Coronary artery (tissue), 2 donors: Measurements from ENCODE around the gene PLPP4.

Source experiments
- DNase-seq: peaks from one replicate; pipeline ENCODE4 v3.0.0-alpha.2; 2017; ENCODE audit warnings: low spot score
- H3K27ac ChIP-seq, 2 donors: fragments of 200-600 bp; sonication (generic); one replicate each; pipeline ENCODE4 v1.5.1; 2016 to 2019
- H3K4me3 ChIP-seq: fragments of 200-600 bp; sonication (generic); 2 replicates; pipeline ENCODE4 v1.5.1; 2016; ENCODE audit warnings: mild to moderate bottlenecking, moderate library complexity
- TF ChIP-seq, protein P1 (sequence below): fragments of 200-600 bp; sonication (generic); IDR thresholded peaks from one replicate; pipeline ENCODE4 v1.5.1; 2019; ENCODE audit warnings: antibody characterized with exemption

Gene PLPP4

DNA sequence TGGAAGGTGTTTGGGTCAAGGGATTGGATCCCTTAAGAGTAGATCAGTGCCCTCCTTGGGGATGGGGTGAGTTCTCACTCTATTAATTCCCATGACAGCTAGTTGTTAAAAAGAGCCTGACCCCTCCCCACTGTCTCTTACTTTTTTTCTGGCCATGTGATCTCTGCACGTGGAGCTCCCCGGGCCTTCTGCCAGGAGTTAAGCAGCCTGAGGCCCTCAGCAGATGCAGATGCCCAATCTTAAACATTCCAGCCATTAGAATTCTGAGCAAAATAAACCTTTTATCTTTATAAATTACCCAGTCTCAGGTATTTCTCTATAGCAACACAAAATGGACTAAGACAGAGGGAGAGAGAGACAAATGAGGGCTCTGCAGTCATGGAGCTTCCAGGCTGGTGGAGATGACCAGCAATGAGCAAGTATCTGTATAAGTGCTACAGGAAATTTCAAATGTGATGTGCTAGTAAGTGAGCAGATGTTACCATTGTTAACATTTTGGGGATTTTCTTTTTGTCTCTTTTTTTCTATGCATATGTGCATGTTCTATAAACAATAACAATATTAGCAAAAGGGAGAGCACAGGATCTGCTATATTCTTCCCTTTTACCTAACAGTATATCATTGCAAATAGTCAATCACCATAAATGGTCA lies 26.7 kb downstream of the PLPP4 start:
- H3K4me3 ChIP-seq = no peak overlapping the region
- TF ChIP-seq, protein P1, sequence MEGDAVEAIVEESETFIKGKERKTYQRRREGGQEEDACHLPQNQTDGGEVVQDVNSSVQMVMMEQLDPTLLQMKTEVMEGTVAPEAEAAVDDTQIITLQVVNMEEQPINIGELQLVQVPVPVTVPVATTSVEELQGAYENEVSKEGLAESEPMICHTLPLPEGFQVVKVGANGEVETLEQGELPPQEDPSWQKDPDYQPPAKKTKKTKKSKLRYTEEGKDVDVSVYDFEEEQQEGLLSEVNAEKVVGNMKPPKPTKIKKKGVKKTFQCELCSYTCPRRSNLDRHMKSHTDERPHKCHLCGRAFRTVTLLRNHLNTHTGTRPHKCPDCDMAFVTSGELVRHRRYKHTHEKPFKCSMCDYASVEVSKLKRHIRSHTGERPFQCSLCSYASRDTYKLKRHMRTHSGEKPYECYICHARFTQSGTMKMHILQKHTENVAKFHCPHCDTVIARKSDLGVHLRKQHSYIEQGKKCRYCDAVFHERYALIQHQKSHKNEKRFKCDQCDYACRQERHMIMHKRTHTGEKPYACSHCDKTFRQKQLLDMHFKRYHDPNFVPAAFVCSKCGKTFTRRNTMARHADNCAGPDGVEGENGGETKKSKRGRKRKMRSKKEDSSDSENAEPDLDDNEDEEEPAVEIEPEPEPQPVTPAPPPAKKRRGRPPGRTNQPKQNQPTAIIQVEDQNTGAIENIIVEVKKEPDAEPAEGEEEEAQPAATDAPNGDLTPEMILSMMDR = no peak
- H3K27ac ChIP-seq = no peak overlapping the region
- no peak for DNase-seq

DNA sequence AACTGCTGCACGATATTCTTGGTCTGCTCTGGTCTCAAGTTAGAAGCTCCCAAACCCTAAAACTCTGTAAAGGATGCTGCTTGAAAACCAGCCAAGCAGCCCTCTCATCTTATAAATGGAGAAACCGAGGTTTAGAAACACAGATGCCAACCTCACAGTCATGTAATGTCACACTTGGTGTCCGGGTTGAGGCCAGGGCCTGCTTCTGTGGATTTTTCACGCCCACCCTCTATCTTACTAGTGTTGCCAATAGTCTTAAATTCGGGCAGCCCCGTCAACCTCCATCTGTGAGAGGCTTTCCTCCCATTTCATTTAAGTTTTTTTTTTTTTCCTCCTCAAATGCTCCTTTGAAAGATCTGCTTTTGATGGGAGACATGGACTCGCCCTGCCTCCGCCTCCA lies 28.9 kb downstream of the PLPP4 start:
- TF ChIP-seq, protein P1 = no peak
- H3K27ac ChIP-seq = no peak overlapping the region
- H3K4me3 ChIP-seq = no peak overlapping the region
- DNase-seq = no peak

DNA sequence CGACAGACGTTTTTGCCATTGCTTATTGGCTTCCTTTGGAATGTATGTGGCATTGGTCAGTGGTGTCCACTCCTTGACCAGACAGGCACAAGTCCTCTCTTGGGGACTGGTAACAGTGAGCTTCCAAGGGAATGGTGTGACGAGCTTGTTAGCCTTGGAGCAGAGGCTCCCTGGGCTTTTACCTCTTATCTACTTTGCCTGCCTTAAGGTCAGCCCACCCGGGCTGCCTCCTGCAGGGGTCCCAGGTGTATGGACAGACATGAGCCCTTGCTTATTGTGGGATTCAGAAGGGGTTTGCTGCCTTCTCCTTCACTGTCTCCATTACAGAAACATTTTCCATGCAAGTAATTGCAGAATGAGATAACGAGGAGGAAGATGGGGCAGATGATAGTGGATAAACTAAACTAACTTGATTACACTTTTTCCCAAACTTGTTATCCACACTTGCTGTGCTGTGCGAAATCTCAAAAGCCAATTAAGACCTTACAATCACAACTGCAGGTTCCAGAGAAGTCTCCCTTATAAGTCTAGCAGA lies 29.7 kb downstream of the PLPP4 start:
- TF ChIP-seq, protein P1 = no peak
- DNase-seq = no peak
- H3K27ac ChIP-seq = no peak overlapping the region
- no peak overlapping the region for H3K4me3 ChIP-seq

DNA sequence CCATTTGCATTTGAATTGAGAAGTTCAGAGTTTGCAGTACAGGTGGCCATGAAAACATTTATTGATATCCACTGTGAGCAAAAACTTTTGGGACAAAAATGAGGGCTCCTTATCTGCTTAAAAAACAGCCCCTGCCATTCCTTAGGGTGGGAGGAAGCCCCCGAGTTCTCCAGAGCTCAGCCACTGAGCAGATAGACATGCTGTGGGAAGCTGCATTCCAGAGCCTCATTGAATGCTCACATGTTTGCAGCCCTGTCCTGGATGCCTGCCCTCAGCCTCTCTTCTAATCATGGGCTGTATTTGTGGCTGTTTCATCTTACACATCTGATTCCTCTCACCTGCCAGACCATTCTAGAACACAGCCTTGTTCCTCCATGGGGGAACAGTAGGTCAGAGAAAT lies 33.3 kb downstream of the PLPP4 start:
- TF ChIP-seq, protein P1 = no peak
- DNase-seq = no peak
- Histone ChIP-seq H3K27ac (no peak overlapping the region), H3K4me3 (no peak overlapping the region)

DNA sequence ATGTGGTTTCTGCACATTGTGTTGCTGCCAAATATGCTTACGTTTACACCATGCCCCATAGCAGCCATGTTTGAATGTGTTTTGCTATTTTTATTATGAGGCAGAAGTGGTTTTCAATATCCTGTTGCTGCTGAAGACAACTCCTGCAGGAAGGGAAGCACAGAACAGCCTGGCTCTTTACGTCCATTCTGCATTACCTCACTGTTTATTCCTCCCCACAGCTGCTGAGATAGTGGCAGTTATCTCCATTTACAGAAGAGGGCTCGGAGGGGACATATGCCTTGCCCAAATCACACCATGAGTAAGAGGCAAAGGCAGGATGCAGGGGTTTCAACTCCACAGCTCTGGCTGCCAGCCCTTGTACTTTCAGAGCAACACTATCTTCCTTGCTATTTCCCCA lies 35.3 kb downstream of the PLPP4 start:
- no peak for DNase-seq
- TF ChIP-seq, protein P1 = no peak
- no peak overlapping the region for H3K4me3 ChIP-seq
- no peak overlapping the region for H3K27ac ChIP-seq

DNA sequence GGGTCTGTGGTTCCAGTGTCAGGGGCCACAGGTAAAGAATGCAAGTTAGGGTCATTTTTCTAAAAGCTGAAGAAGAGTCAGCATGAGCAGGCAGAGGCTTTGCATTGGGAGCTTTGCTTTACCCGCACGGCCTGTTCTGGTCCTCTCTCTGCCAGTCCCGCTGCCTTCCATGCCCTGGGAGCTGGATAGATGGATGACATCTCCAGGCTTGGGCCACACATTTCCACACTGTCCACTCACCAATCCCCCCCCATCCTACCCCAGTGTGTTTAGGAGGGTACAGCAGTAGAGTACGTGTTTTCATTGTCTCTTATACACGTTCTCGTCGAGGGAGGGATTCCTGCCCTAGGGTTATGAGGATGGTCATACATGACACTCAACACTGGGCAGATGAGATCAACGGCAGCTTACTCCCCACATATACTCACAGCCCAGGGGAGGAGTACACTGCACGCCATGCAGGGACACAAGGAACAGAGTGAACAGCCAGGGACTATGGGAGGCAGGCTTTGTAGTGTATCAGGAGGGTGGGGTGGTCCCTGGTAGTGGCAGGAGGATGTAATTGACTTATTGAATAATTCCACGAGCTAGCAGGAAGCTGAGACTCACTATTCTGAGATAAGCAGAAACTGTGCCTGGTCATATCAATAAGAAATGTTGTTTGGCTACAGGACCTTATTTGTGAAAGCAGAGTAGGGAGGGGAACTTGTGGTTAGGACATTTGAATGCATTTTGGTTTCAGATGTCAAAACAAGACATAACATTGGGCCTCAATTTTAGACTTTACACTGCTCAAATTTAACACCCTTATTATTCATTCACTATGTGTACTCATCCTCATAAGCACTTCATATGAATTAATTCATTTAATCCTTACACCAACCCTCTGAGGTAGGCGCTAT lies 36.6 kb downstream of the PLPP4 start:
- TF ChIP-seq, protein P1 = no peak
- DNase-seq = no peak
- Histone ChIP-seq H3K27ac (no peak overlapping the region), H3K4me3 (no peak overlapping the region)
